Cardiac muscle cell (in vitro differentiated cells and primary cell): ENCODE data around the gene CXXC1. TPM values are rescaled to one million over a fixed set of nuclear protein-coding genes. Genes with fewer than 3 reads are reported as not detected.

ENCODE experiments used
- DNase-seq, 2 donors: peaks; one replicate each; pipeline versions ENCODE4 v3.0.0 to v3.0.0-alpha.2; 2010 to 2017; ENCODE audit warnings: low read depth in 1 of 2, low spot score in 1 of 2
- H3K27ac ChIP-seq: fragments of 200-600 bp; sonication (generic); 2 replicates; pipeline ENCODE4 v1.5.1; 2016
- H3K27me3 ChIP-seq: fragments of 200-600 bp; sonication (generic); 2 replicates; pipeline ENCODE4 v1.6.0; 2016; ENCODE audit warnings: control low read depth
- H3K36me3 ChIP-seq: fragments of 200-600 bp; sonication (generic); 2 replicates; pipeline ENCODE4 v1.5.1; 2016; ENCODE audit warnings: control low read depth
- H3K4me1 ChIP-seq: fragments of 200-600 bp; sonication (generic); 2 replicates; pipeline ENCODE4 v1.8.1; 2017; ENCODE audit warnings: low read depth, mild to moderate bottlenecking, mixed run types
- H3K4me3 ChIP-seq: fragments of 200-600 bp; sonication (generic); 2 replicates; pipeline ENCODE4 v1.5.1; 2016; ENCODE audit warnings: mild to moderate bottlenecking
- H3K9me3 ChIP-seq: fragments of 200-600 bp; sonication (generic); 2 replicates; pipeline ENCODE4 v1.5.1; 2017; ENCODE audit warnings: low read depth, mild to moderate bottlenecking, control low read depth
- CTCF ChIP-seq: IDR thresholded peaks from 2 replicates; pipeline ENCODE4 v1.5.1; 2012; ENCODE audit warnings: low read depth, mild to moderate bottlenecking, low read length
- polyA plus RNA-seq: library from polyadenylated mRNA; unstranded; fragments of >200 nt; fragmentation: Nextera tagmentation; extraction: Ambion mirVana; gene quantifications from 2 replicates; pipeline ENCODE4 v1.2.1, GENCODE V29; 2016
- total RNA-seq: library from RNA; depleted of rRNA; stranded (reverse); fragments of >200 nt; gene quantifications from 2 replicates; pipeline ENCODE4 v1.2.3, GENCODE V29; 2016

Gene CXXC1
- total and polyA plus RNA-seq, 2 experiments from 2014 or later = 89.1 to 95.6 TPM

- no peak for DNase-seq
- H3K36me3 ChIP-seq = no peaks in the 10 kb centered on the region
- TF ChIP-seq CTCF = no peak
- no peaks in the 10 kb centered on the region for H3K27me3 ChIP-seq
- H3K4me3 ChIP-seq = no peak overlapping the region
- no peaks in the 10 kb centered on the region for H3K9me3 ChIP-seq
- no peak overlapping the region for H3K27ac ChIP-seq
- H3K4me1 ChIP-seq = no peaks in the 10 kb centered on the region
Observed at GRCh38 chr18:50320719-50321118, 33.2 kb upstream of the CXXC1 start.

GRCh38 chr18:50315100-50315871 lies 27.8 kb upstream of the CXXC1 start:
- Histone ChIP-seq H3K4me3 (no peak overlapping the region), H3K36me3 (no peaks in the 10 kb centered on the region), H3K27me3 (peaks cover 4% of the 10 kb centered on the region), H3K9me3 (no peaks in the 10 kb centered on the region), H3K4me1 (no peaks in the 10 kb centered on the region), H3K27ac (no peak overlapping the region)
- TF ChIP-seq CTCF = no peak
- DNase-seq = no peak

DNA sequence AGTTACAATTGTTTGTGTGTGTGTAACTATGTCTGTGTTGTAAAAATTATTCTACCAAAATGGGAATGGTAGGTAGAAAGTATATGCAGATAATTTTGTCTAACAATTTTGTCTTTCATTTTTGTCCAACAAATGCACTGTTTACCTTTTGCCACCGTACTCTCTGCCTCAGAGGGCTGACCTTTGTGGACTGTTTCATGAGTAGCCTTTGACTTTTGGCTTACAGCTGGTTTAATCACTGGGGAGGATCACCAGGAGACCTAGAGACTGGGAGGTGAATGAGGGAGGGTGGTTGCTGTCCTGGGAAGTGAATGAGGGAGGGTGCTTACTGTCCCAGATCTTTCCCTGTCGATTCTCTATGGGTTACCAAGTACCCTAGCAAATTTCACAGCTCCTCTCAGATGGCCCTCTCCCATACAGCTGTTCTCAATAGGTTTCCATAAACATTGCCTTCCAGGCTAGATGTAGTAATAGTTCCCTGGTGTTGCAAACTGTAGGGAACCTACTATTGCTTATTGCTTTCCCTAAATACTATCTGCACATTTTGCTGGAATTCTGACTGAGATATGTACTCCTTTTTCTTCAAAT lies 26.5 kb upstream of the CXXC1 start:
- Histone ChIP-seq H3K4me1 (no peaks in the 10 kb centered on the region), H3K27ac (no peak overlapping the region), H3K9me3 (no peaks in the 10 kb centered on the region), H3K27me3 (peaks cover 4% of the 10 kb centered on the region), H3K4me3 (no peak overlapping the region), H3K36me3 (no peaks in the 10 kb centered on the region)
- no peak for DNase-seq
- no peak for TF ChIP-seq CTCF

DNA sequence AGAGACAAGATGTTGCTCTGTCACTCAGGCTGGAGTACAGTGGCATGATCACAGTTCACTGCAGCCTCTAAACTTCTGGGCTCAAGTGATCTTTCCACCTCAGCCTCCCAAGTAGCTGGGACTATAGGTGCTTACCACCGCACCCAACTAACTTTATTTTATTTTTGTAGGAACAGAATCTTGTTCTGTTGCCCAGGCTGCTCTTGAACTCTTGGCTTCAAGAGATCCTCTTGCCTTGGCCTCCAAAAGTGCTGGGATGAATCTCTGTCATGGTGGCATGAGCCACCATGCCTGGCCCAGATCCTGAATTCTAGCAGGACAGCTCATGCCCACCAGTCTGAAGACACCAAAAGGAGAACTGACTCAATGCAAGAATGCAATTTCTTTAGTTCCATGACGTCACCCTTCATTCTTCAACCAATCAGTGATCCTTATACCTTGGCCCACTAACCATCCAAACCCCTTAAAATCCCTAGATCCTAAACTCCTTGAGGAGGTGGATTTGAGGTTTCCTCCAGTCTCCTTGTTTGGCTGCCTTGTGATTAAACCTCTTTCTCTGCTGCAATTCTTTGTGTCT lies 25.6 kb upstream of the CXXC1 start:
- DNase-seq = no peak
- no peak overlapping the region for H3K4me3 ChIP-seq
- TF ChIP-seq CTCF = no peak
- H3K36me3 ChIP-seq = no peaks in the 10 kb centered on the region
- no peak overlapping the region for H3K27ac ChIP-seq
- no peaks in the 10 kb centered on the region for H3K4me1 ChIP-seq
- peaks cover 4% of the 10 kb centered on the region for H3K27me3 ChIP-seq
- no peaks in the 10 kb centered on the region for H3K9me3 ChIP-seq

DNA sequence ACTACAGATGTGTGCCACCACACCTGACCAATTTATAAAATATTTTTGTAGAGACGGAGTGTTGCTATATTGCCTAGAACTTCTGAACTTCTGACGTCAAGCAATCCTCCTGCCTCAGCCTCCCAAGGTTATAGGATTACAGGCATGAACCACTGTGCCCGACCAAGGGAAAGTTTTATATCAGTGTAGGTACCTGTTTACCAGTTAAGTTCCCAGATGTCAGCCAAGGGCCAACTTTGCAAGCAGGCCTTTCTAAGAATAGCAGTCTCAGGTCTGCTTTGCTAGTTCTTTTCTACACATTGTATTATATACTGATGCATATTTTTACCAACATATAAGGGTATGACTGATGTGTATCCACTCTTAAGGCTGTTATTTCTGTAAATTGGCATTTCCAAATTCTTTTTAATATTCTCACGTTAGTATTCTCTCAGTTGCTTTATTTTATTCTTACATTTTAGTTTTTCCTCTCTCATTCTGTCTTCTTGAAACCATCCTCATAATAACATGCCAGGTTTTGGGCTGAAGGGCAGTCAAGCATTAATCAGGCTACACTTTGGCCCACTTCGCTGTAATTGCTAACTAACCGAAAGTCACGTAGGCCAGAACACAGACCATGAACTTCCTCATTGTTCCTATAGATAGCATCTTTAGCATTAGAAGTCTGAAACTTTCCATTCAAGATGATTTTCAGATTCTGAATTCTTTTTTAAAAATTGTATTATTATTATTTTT lies 25.0 kb upstream of the CXXC1 start:
- no peaks in the 10 kb centered on the region for H3K4me1 ChIP-seq
- peaks cover 4% of the 10 kb centered on the region for H3K27me3 ChIP-seq
- no peak for TF ChIP-seq CTCF
- no peak overlapping the region for H3K27ac ChIP-seq
- H3K36me3 ChIP-seq = no peaks in the 10 kb centered on the region
- no peak for DNase-seq
- no peak overlapping the region for H3K4me3 ChIP-seq
- no peaks in the 10 kb centered on the region for H3K9me3 ChIP-seq
